ENCODE measurements around the gene SFMBT2.

The SFMBT2 gene

GRCh38 chr10:7281429-7281828, 129.4 kb downstream of the SFMBT2 start:
- TF ChIP-seq, protein P1, sequence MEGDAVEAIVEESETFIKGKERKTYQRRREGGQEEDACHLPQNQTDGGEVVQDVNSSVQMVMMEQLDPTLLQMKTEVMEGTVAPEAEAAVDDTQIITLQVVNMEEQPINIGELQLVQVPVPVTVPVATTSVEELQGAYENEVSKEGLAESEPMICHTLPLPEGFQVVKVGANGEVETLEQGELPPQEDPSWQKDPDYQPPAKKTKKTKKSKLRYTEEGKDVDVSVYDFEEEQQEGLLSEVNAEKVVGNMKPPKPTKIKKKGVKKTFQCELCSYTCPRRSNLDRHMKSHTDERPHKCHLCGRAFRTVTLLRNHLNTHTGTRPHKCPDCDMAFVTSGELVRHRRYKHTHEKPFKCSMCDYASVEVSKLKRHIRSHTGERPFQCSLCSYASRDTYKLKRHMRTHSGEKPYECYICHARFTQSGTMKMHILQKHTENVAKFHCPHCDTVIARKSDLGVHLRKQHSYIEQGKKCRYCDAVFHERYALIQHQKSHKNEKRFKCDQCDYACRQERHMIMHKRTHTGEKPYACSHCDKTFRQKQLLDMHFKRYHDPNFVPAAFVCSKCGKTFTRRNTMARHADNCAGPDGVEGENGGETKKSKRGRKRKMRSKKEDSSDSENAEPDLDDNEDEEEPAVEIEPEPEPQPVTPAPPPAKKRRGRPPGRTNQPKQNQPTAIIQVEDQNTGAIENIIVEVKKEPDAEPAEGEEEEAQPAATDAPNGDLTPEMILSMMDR (IDR thresholded peaks at IDR 0.05), result no peak
- H3K4me1 ChIP-seq (ENCODE audit: control insufficient read depth in 1 of 2, insufficient read depth in 1 of 2, low read depth in 1 of 2, low read length in 1 of 2), result no peaks in the 10 kb centered on the region
- H3K27ac ChIP-seq, result no peak overlapping the region
- H3K9me3 ChIP-seq, result no peaks in the 10 kb centered on the region
- H3K27me3 ChIP-seq, result no peaks in the 10 kb centered on the region
- H3K4me3 ChIP-seq (ENCODE audit: low read depth in 1 of 2, low read length in 1 of 2), result no peak overlapping the region
- H3K36me3 ChIP-seq, result no peaks in the 10 kb centered on the region

GRCh38 chr10:7279303-7279702, 131.5 kb downstream of the SFMBT2 start:
- H3K4me1 ChIP-seq (ENCODE audit: control insufficient read depth in 1 of 2, insufficient read depth in 1 of 2, low read depth in 1 of 2, low read length in 1 of 2), result no peaks in the 10 kb centered on the region
- H3K27ac ChIP-seq, result no peak overlapping the region
- TF ChIP-seq, protein P1 (IDR thresholded peaks at IDR 0.05), result no peak
- H3K27me3 ChIP-seq, result no peaks in the 10 kb centered on the region
- H3K4me3 ChIP-seq (ENCODE audit: low read depth in 1 of 2, low read length in 1 of 2), result no peak overlapping the region
- no peaks in the 10 kb centered on the region for H3K9me3 ChIP-seq
- H3K36me3 ChIP-seq, result no peaks in the 10 kb centered on the region

GRCh38 chr10:7277867-7278266, 133.0 kb downstream of the SFMBT2 start:
- Histone ChIP-seq H3K4me3 (ENCODE audit: low read depth in 1 of 2, low read length in 1 of 2) (no peak overlapping the region), H3K36me3 (no peaks in the 10 kb centered on the region), H3K9me3 (no peaks in the 10 kb centered on the region), H3K4me1 (ENCODE audit: control insufficient read depth in 1 of 2, insufficient read depth in 1 of 2, low read depth in 1 of 2, low read length in 1 of 2) (no peaks in the 10 kb centered on the region), H3K27me3 (no peaks in the 10 kb centered on the region), H3K27ac (no peak overlapping the region)
- TF ChIP-seq, protein P1 (IDR thresholded peaks at IDR 0.05), result no peak

DNA sequence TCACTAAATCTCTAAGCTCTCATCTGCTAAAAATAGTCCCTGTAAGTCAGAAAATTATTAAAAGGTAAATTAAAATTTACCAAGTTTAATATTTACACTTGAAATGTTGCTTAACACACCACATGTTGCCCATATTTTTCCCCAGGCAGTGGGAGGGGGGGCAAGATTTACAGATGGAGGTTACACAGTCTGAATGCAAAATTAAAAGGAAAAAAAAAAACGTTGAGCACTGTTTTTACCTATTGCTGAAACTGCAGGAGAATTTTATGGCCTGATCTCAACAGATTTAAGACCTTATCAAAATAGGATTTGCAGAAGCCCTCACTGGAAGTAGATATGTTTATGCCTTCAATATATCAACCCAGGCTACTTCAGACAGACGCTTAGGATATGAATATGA, 133.4 kb downstream of the SFMBT2 start:
- Histone ChIP-seq H3K4me1 (ENCODE audit: control insufficient read depth in 1 of 2, insufficient read depth in 1 of 2, low read depth in 1 of 2, low read length in 1 of 2) (no peaks in the 10 kb centered on the region), H3K4me3 (ENCODE audit: low read depth in 1 of 2, low read length in 1 of 2) (no peak overlapping the region), H3K36me3 (no peaks in the 10 kb centered on the region), H3K9me3 (no peaks in the 10 kb centered on the region), H3K27ac (no peak overlapping the region), H3K27me3 (no peaks in the 10 kb centered on the region)
- TF ChIP-seq, protein P1 (IDR thresholded peaks at IDR 0.05), result no peak

DNA sequence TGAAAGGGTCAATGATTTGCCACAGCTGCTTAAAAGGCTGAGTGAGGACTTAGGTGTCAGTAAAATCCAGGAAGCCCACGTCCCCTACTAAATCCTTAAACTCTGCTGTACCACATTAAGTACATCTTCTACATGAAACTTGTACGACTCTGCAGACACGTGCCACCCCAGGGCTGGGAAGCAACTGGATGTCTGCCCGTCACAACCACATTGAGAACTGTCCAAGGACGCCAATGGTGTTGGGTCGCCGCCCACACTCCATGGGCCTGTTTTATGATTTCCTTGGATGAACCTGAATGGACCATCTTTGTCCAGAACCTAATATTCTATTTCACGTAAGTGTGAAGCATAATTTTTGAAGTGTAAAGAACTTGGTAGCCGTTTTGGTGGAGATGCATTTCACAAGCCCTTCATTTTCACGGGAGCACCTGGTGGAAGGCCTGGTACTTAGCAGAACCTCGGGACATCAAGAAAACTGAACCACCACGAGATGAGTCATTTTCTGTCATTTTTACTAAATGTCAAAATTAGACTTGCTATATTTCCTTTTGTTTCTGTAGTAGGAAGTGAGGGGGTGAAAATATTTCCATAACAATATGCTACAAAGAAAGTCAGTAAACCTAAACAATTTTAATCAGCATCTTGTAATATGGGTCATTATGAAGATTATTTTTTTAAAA, 134.9 kb downstream of the SFMBT2 start:
- Histone ChIP-seq H3K4me3 (ENCODE audit: low read depth in 1 of 2, low read length in 1 of 2) (no peak overlapping the region), H3K27me3 (no peaks in the 10 kb centered on the region), H3K4me1 (ENCODE audit: control insufficient read depth in 1 of 2, insufficient read depth in 1 of 2, low read depth in 1 of 2, low read length in 1 of 2) (no peaks in the 10 kb centered on the region), H3K9me3 (no peaks in the 10 kb centered on the region), H3K36me3 (no peaks in the 10 kb centered on the region), H3K27ac (no peak overlapping the region)
- TF ChIP-seq, protein P1 (IDR thresholded peaks at IDR 0.05), result no peak
